Liver (tissue), 9 donors: ENCODE data around the gene BACH1. TPM values are rescaled to one million over a fixed set of nuclear protein-coding genes. Genes with fewer than 3 reads are reported as not detected.
"Not testable (repeated sequence)": the region's sequence is repeated elsewhere in the genome, so short reads cannot be mapped to it uniquely, and the experiment has no call there.

Experiments
- DNase-seq: peaks from one replicate; pipeline ENCODE4 v3.0.0-alpha.2; 2017; ENCODE audit warnings: low spot score
- H3K27ac ChIP-seq, 2 donors: one replicate each; pipeline ENCODE4 v1.7.0; 2013; ENCODE audit warnings: inconsistent platforms in 2 of 2, low read length in 2 of 2, control low read depth in 1 of 2, low read depth in 1 of 2, mild to moderate bottlenecking in 1 of 2
- H3K27me3 ChIP-seq, 4 donors: one replicate each; pipeline versions ENCODE4 v1.6.1 to v1.7.0; 2013; ENCODE audit warnings: low read length in 3 of 4, inconsistent platforms in 1 of 4, mild to moderate bottlenecking in 1 of 4, moderate library complexity in 1 of 4; ENCODE audit not compliant: control insufficient read depth in 4 of 4, insufficient read depth in 4 of 4
- H3K36me3 ChIP-seq, 4 donors: one replicate each; pipeline versions ENCODE4 v1.6.1 to v1.7.0; 2013; ENCODE audit warnings: low read length in 3 of 4, mild to moderate bottlenecking in 3 of 4, low read depth in 1 of 4, moderate library complexity in 1 of 4; ENCODE audit not compliant: control insufficient read depth in 4 of 4, insufficient read depth in 3 of 4
- H3K4me1 ChIP-seq, 4 donors: one replicate each; pipeline versions ENCODE4 v1.6.1 to v1.7.0; 2013; ENCODE audit warnings: low read length in 3 of 4, mild to moderate bottlenecking in 3 of 4, moderate library complexity in 1 of 4; ENCODE audit not compliant: control insufficient read depth in 4 of 4, insufficient read depth in 4 of 4
- H3K4me3 ChIP-seq, 3 donors: one replicate each; pipeline versions ENCODE4 v1.6.1 to v1.7.0; 2013; ENCODE audit warnings: low read length in 3 of 3, control low read depth in 1 of 3, low read depth in 1 of 3, mild to moderate bottlenecking in 1 of 3
- H3K9ac ChIP-seq, 2 donors: one replicate each; pipeline ENCODE4 v1.7.0; 2013; ENCODE audit warnings: low read length in 2 of 2, mild to moderate bottlenecking in 2 of 2, moderate library complexity in 2 of 2, control low read depth in 1 of 2, low read depth in 1 of 2
- H3K9me3 ChIP-seq, 4 donors: one replicate each; pipeline versions ENCODE4 v1.6.1 to v1.7.0; 2013; ENCODE audit warnings: low read length in 3 of 4; ENCODE audit not compliant: control insufficient read depth in 4 of 4
- EGR1 ChIP-seq, 2 donors: IDR thresholded peaks; 2 replicates each; pipeline ENCODE4 v1.6.1; 2016 to 2018; ENCODE audit warnings: antibody characterized with exemption in 2 of 2, low read depth in 2 of 2
- FOXA1 ChIP-seq: IDR thresholded peaks from 2 replicates; pipeline ENCODE4 v1.6.1; 2016; ENCODE audit warnings: antibody characterized with exemption
- FOXA2 ChIP-seq: IDR thresholded peaks from 2 replicates; pipeline ENCODE4 v1.6.1; 2016; ENCODE audit warnings: antibody characterized with exemption
- GABPA ChIP-seq, 2 donors: IDR thresholded peaks in 1 of 2; conservative IDR thresholded peaks in 1 of 2; 2 replicates each; pipeline ENCODE4 v1.6.1; 2016; ENCODE audit warnings: antibody characterized with exemption in 2 of 2, mild to moderate bottlenecking in 1 of 2, moderate library complexity in 1 of 2
- HNF4A ChIP-seq, 2 donors: conservative IDR thresholded peaks; 2 replicates each; pipeline ENCODE4 v1.6.1; 2016; ENCODE audit warnings: antibody characterized with exemption in 2 of 2, mild to moderate bottlenecking in 2 of 2
- HNF4G ChIP-seq: IDR thresholded peaks from 2 replicates; pipeline ENCODE4 v1.6.1; 2016; ENCODE audit warnings: antibody characterized with exemption
- JUND ChIP-seq, 2 donors: IDR thresholded peaks; 2 replicates each; pipeline ENCODE4 v1.6.1; 2016; ENCODE audit warnings: antibody characterized with exemption in 2 of 2
- NR2F2 ChIP-seq: IDR thresholded peaks from 2 replicates; pipeline ENCODE4 v1.6.1; 2016; ENCODE audit warnings: antibody characterized with exemption
- RAD21 ChIP-seq, 2 donors: IDR thresholded peaks; 2 replicates each; pipeline ENCODE4 v1.6.1; 2016; ENCODE audit warnings: antibody characterized with exemption in 2 of 2, mild to moderate bottlenecking in 2 of 2
- RXRA ChIP-seq, 2 donors: IDR thresholded peaks; 2 replicates each; pipeline ENCODE4 v1.6.1; 2017 to 2018; ENCODE audit warnings: antibody characterized with exemption in 2 of 2, mild to moderate bottlenecking in 1 of 2
- SP1 ChIP-seq: IDR thresholded peaks from 2 replicates; pipeline ENCODE4 v1.6.1; 2018; ENCODE audit warnings: antibody characterized with exemption, mild to moderate bottlenecking
- TAF1 ChIP-seq: conservative IDR thresholded peaks from 2 replicates; pipeline ENCODE4 v1.6.1; 2016; ENCODE audit warnings: antibody characterized with exemption, mild to moderate bottlenecking
- YY1 ChIP-seq: IDR thresholded peaks from 2 replicates; pipeline ENCODE4 v1.6.1; 2016; ENCODE audit warnings: antibody characterized with exemption, mild to moderate bottlenecking
- WGBS: extraction: QIAGEN DNeasy Blood & Tissue Kit; methylation state at CpG from one replicate; pipeline ENCODE4 v1.1.7; 2013; 5-methylcytosine and 5-hydroxymethylcytosine counted together
- polyA plus RNA-seq, 2 donors: library from polyadenylated mRNA; stranded (reverse) in 1 of 2; unstranded in 1 of 2; fragments of 200-250 nt in 1 of 2; fragments of >200 nt in 1 of 2; fragmentation: Nextera tagmentation in 1 of 2; extraction: Ambion mirVana in 1 of 2; gene quantifications; one replicate each; pipeline versions ENCODE4 v1.2.1 to v1.2.3, GENCODE V29; 2013 to 2015
- total RNA-seq, 2 donors: library from RNA; depleted of rRNA; stranded (reverse); fragments of >200 nt; gene quantifications; one replicate each; pipeline ENCODE4 v1.2.3, GENCODE V29; 2014
- TF ChIP-seq, protein P1 (sequence below): IDR thresholded peaks from 2 replicates; pipeline ENCODE4 v1.6.1; 2016; ENCODE audit warnings: antibody characterized with exemption, mild to moderate bottlenecking
- TF ChIP-seq, protein P2 (sequence below): IDR thresholded peaks from 2 replicates; pipeline ENCODE4 v1.6.1; 2016; ENCODE audit warnings: antibody characterized with exemption
- TF ChIP-seq, protein P3 (sequence below): IDR thresholded peaks from 2 replicates; pipeline ENCODE4 v1.6.1; 2016; ENCODE audit warnings: antibody characterized with exemption
- TF ChIP-seq, protein P4 (sequence below): fragments of 150-350 bp; IDR thresholded peaks from 2 replicates; pipeline ENCODE4 v1.5.1; 2017; ENCODE audit warnings: improper control_type of control experiment, low read depth, low read length; ENCODE audit not compliant: missing input control
- TF ChIP-seq, protein P5 (sequence below): IDR thresholded peaks from 2 replicates; pipeline ENCODE4 v1.6.1; 2016; ENCODE audit warnings: antibody characterized with exemption
- donor health status: healthy.
- donor health status: healthy.
- donor health status: healthy.
- donor health status: healthy.
- donor health status: healthy.

Gene BACH1
- total and polyA plus RNA-seq, 4 donors: 7.5 to 47.1 (median 19.9) TPM

DNA sequence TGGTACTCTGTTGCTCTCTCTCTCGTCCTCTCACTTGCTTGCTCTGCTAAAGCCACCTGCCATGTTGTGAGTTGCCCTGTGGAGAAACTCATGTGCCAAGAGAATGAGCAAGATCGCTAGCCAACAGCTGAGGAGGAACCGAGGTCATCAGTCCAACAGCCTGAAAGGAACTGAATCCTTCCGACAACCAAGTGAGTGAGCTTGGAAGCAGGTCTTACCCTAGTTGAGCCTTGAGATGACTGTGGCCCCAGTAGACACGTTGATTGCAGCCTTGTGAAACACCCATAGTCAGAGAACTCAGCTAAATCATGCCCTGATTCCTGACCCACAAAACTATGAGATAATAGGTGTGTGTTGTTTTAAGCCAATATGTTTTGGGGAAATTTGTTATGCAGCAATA, 48.1 kb upstream of the BACH1 start:
- Histone ChIP-seq H3K27me3 (no peaks in the 10 kb centered on the region), H3K9ac (no peak overlapping the region), H3K4me3 (no peak overlapping the region), H3K27ac (no peak overlapping the region), H3K9me3 (peaks cover 0 to 9% (median 5%) of the 10 kb centered on the region in 4 donors), H3K36me3 (no peaks in the 10 kb centered on the region), H3K4me1 (no peaks in the 10 kb centered on the region)
- no peak for TF ChIP-seq NR2F2
- no peak for DNase-seq
- 88% methylated on average over 5 of the region's 5 CpGs for WGBS

DNA sequence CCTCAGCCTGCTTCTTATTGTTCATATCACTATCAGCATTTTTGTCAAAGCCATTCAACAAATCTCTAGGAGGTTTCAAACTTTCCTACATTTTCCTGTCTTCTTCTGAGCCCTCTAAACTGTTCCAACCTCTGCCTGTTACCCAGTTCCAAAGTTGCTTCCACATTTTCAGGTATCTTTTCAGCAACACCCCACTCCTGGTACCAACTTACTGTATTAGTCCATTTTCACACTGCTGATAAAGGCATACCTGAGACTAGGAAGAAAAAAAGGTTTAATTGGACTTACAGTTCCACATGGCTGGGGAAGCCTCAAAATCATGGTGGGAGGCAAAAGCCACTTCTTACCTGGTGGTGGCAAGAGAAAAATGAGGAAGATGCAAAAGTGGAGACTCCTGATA, 44.9 kb upstream of the BACH1 start:
- H3K4me3 ChIP-seq, H3K9ac ChIP-seq, DNase-seq, H3K36me3 ChIP-seq, H3K9me3 ChIP-seq, H3K27me3 ChIP-seq, H3K27ac ChIP-seq, H3K4me1 ChIP-seq: not testable (repeated sequence)

DNA sequence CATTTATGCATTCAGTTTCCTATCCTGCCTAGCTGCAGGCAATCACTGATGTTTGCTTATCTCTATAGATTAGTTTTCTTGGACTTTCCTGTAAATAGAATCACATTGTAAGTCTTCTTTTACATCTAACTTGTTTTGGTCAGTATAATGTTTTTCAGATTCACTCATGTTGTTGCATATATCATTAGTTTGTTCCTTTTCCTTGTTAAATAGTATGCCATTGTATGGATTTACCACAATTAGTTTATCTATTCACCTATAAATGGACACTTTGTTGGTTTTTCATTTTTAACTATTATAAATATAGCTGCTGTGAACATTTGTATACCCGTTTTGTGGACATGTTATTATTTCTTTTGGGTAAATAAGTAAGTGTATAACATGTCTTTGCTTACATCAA, 44.2 kb upstream of the BACH1 start:
- no peak overlapping the region for H3K9ac ChIP-seq
- H3K9me3 ChIP-seq: peaks cover 0 to 9% (median 4%) of the 10 kb centered on the region in 4 donors
- H3K27me3 ChIP-seq: no peaks in the 10 kb centered on the region
- H3K27ac ChIP-seq: no peak overlapping the region
- no peak for DNase-seq
- H3K36me3 ChIP-seq: no peaks in the 10 kb centered on the region
- peaks cover 0 to 4% (median 0%) of the 10 kb centered on the region in 4 donors for H3K4me1 ChIP-seq
- 95% methylated on average over 1 of the region's 1 CpG for WGBS
- H3K4me3 ChIP-seq: no peak overlapping the region
- TF ChIP-seq, protein P1, sequence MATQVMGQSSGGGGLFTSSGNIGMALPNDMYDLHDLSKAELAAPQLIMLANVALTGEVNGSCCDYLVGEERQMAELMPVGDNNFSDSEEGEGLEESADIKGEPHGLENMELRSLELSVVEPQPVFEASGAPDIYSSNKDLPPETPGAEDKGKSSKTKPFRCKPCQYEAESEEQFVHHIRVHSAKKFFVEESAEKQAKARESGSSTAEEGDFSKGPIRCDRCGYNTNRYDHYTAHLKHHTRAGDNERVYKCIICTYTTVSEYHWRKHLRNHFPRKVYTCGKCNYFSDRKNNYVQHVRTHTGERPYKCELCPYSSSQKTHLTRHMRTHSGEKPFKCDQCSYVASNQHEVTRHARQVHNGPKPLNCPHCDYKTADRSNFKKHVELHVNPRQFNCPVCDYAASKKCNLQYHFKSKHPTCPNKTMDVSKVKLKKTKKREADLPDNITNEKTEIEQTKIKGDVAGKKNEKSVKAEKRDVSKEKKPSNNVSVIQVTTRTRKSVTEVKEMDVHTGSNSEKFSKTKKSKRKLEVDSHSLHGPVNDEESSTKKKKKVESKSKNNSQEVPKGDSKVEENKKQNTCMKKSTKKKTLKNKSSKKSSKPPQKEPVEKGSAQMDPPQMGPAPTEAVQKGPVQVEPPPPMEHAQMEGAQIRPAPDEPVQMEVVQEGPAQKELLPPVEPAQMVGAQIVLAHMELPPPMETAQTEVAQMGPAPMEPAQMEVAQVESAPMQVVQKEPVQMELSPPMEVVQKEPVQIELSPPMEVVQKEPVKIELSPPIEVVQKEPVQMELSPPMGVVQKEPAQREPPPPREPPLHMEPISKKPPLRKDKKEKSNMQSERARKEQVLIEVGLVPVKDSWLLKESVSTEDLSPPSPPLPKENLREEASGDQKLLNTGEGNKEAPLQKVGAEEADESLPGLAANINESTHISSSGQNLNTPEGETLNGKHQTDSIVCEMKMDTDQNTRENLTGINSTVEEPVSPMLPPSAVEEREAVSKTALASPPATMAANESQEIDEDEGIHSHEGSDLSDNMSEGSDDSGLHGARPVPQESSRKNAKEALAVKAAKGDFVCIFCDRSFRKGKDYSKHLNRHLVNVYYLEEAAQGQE: no peak
- no peak for TF ChIP-seq RAD21 (IDR thresholded peaks at IDR 0.05)
- TF ChIP-seq HNF4G: no peak
- TF ChIP-seq, protein P2, sequence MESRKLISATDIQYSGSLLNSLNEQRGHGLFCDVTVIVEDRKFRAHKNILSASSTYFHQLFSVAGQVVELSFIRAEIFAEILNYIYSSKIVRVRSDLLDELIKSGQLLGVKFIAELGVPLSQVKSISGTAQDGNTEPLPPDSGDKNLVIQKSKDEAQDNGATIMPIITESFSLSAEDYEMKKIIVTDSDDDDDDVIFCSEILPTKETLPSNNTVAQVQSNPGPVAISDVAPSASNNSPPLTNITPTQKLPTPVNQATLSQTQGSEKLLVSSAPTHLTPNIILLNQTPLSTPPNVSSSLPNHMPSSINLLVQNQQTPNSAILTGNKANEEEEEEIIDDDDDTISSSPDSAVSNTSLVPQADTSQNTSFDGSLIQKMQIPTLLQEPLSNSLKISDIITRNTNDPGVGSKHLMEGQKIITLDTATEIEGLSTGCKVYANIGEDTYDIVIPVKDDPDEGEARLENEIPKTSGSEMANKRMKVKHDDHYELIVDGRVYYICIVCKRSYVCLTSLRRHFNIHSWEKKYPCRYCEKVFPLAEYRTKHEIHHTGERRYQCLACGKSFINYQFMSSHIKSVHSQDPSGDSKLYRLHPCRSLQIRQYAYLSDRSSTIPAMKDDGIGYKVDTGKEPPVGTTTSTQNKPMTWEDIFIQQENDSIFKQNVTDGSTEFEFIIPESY: no peak
- TF ChIP-seq NR2F2: no peak
- TF ChIP-seq, protein P3, sequence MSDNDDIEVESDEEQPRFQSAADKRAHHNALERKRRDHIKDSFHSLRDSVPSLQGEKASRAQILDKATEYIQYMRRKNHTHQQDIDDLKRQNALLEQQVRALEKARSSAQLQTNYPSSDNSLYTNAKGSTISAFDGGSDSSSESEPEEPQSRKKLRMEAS: no peak
- no peak for TF ChIP-seq EGR1 (IDR thresholded peaks at IDR 0.05; ENCODE audit: low read depth in 2 of 2)
- TF ChIP-seq FOXA2: no peak
- TF ChIP-seq, protein P4, sequence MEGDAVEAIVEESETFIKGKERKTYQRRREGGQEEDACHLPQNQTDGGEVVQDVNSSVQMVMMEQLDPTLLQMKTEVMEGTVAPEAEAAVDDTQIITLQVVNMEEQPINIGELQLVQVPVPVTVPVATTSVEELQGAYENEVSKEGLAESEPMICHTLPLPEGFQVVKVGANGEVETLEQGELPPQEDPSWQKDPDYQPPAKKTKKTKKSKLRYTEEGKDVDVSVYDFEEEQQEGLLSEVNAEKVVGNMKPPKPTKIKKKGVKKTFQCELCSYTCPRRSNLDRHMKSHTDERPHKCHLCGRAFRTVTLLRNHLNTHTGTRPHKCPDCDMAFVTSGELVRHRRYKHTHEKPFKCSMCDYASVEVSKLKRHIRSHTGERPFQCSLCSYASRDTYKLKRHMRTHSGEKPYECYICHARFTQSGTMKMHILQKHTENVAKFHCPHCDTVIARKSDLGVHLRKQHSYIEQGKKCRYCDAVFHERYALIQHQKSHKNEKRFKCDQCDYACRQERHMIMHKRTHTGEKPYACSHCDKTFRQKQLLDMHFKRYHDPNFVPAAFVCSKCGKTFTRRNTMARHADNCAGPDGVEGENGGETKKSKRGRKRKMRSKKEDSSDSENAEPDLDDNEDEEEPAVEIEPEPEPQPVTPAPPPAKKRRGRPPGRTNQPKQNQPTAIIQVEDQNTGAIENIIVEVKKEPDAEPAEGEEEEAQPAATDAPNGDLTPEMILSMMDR: no peak
- TF ChIP-seq HNF4A (conservative IDR thresholded peaks at IDR 0.05): no peak
- TF ChIP-seq SP1: no peak
- no peak for TF ChIP-seq GABPA (IDR thresholded peaks at IDR 0.05 in 1 of 2, conservative IDR thresholded peaks at IDR 0.05 in 1 of 2)
- TF ChIP-seq FOXA1: no peak
- no peak for TF ChIP-seq TAF1
- no peak for TF ChIP-seq YY1
- no peak for TF ChIP-seq JUND (IDR thresholded peaks at IDR 0.05)
- TF ChIP-seq, protein P5, sequence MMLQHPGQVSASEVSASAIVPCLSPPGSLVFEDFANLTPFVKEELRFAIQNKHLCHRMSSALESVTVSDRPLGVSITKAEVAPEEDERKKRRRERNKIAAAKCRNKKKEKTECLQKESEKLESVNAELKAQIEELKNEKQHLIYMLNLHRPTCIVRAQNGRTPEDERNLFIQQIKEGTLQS: no peak
- TF ChIP-seq RXRA (IDR thresholded peaks at IDR 0.05): no peak
